Tibial artery (tissue), 4 donors: ENCODE data around the gene C1RL.

Source experiments
- DNase-seq, 2 donors: peaks; one replicate each; pipeline ENCODE4 v3.0.0-alpha.2; 2019
- H3K27ac ChIP-seq, 2 donors: fragments of 200-600 bp; sonication (generic) in 1 of 2; 1 replicate in 1 of 2; 2 replicates in 1 of 2; pipeline ENCODE4 v1.5.1; 2018 to 2019; ENCODE audit warnings: mild to moderate bottlenecking in 1 of 2
- H3K27me3 ChIP-seq, 2 donors: fragments of 200-600 bp; sonication (generic) in 1 of 2; one replicate each; pipeline versions ENCODE4 v1.5.1 to v1.6.0; 2016 to 2019
- H3K36me3 ChIP-seq, 3 donors: fragments of 200-600 bp; sonication (generic) in 2 of 3; one replicate each; pipeline ENCODE4 v1.5.1; 2016 to 2019; ENCODE audit warnings: mild to moderate bottlenecking in 2 of 3
- H3K4me1 ChIP-seq, 4 donors: fragments of 200-600 bp; sonication (generic) in 2 of 4; 1 replicate in 3 of 4; 2 replicates in 1 of 4; pipeline ENCODE4 v1.5.1; 2016 to 2019
- H3K4me3 ChIP-seq, 2 donors: fragments of 200-600 bp; sonication (generic) in 1 of 2; 1 replicate in 1 of 2; 2 replicates in 1 of 2; pipeline ENCODE4 v1.5.1; 2018 to 2019; ENCODE audit warnings: mild to moderate bottlenecking in 2 of 2
- H3K9me3 ChIP-seq, 3 donors: fragments of 200-600 bp; sonication (generic) in 1 of 3; one replicate each; pipeline ENCODE4 v1.5.1; 2016 to 2019
- intact Hi-C: fragments of 100-400 bp; cut with DNase I; formaldehyde crosslinking; loops from one replicate; pipeline ENCODE4 v1.15.0; 2023; ENCODE audit warnings: low total_unique reads
- TF ChIP-seq, protein P1 (sequence below), 2 experiments: fragments of 200-600 bp in 1 of 2; fragments of 450-650 bp in 1 of 2; IDR thresholded peaks; one replicate each; pipeline ENCODE4 v1.5.1; 2017 to 2019; ENCODE audit warnings: antibody characterized with exemption in 2 of 2, mild to moderate bottlenecking in 1 of 2, moderate library complexity in 1 of 2

C1RL gene

DNA sequence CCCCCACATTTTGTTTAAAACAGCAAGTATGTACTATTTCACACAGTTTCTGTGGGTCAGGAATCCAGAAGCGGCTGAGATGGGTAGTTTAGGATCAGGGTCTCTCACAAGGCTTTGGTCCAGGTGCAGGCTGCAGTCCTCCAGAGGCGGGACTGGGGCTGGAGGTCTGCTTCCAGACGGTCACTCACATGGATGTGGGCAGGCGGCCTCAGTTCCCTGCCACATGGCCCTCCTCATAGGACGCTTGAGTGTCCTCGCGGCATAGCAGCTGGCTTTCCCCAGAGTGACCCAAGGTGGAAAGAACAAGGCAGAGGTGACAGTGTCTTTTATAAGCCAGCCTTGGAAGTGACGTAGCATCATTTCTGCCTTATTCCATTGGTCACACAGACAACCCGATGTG is 7.9 kb upstream of the C1RL start:
- TF ChIP-seq, protein P1, sequence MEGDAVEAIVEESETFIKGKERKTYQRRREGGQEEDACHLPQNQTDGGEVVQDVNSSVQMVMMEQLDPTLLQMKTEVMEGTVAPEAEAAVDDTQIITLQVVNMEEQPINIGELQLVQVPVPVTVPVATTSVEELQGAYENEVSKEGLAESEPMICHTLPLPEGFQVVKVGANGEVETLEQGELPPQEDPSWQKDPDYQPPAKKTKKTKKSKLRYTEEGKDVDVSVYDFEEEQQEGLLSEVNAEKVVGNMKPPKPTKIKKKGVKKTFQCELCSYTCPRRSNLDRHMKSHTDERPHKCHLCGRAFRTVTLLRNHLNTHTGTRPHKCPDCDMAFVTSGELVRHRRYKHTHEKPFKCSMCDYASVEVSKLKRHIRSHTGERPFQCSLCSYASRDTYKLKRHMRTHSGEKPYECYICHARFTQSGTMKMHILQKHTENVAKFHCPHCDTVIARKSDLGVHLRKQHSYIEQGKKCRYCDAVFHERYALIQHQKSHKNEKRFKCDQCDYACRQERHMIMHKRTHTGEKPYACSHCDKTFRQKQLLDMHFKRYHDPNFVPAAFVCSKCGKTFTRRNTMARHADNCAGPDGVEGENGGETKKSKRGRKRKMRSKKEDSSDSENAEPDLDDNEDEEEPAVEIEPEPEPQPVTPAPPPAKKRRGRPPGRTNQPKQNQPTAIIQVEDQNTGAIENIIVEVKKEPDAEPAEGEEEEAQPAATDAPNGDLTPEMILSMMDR (IDR thresholded peaks at IDR 0.05): no peak
- Histone ChIP-seq H3K9me3 (no peaks in the 10 kb centered on the region), H3K4me1 (peaks cover 0 to 6% (median 0%) of the 10 kb centered on the region in 4 donors), H3K36me3 (peaks cover 0 to 9% (median 4%) of the 10 kb centered on the region in 3 donors), H3K4me3 (no peak overlapping the region), H3K27ac (no peak overlapping the region), H3K27me3 (no peaks in the 10 kb centered on the region)
- peak in 1 of 2 donors; percentile 55 for DNase-seq
- intact Hi-C loops: loop anchor here (10.0 kb wide), 1 partner anchor 172 kb away; the partner anchor contains the start of genes C12orf57 and RNU7-1

DNA sequence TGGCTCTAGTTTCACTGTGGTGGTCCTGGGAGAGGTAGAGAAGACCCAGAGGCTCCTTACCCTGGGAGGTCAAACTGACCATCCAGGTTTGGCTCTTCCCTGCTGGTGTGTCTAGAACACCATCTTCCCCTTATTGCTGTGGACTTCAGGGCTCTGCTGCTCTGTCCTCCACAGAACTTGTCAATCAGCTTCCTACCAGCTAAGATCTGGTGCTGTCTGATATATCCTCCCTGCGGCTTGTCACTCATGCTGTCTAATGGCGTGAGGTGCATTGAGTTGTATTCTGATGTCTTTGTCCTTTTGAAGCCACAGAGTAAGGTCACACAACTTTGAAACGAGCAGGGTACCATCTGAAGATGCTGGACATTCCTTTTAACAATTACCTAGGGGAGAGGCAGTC is 7.2 kb upstream of the C1RL start:
- H3K36me3 ChIP-seq: peaks cover 0 to 9% (median 4%) of the 10 kb centered on the region in 3 donors
- peaks cover 0 to 6% (median 0%) of the 10 kb centered on the region in 4 donors for H3K4me1 ChIP-seq
- H3K27ac ChIP-seq: no peak overlapping the region
- H3K27me3 ChIP-seq: no peaks in the 10 kb centered on the region
- peak in 1 of 2 donors; percentile 44 for DNase-seq
- TF ChIP-seq, protein P1 (IDR thresholded peaks at IDR 0.05): no peak
- H3K4me3 ChIP-seq: no peak overlapping the region
- intact Hi-C loops: loop anchor here (10.0 kb wide), 1 partner anchor 171 kb away; the partner anchor contains the start of genes C12orf57 and RNU7-1
- H3K9me3 ChIP-seq: no peaks in the 10 kb centered on the region

DNA sequence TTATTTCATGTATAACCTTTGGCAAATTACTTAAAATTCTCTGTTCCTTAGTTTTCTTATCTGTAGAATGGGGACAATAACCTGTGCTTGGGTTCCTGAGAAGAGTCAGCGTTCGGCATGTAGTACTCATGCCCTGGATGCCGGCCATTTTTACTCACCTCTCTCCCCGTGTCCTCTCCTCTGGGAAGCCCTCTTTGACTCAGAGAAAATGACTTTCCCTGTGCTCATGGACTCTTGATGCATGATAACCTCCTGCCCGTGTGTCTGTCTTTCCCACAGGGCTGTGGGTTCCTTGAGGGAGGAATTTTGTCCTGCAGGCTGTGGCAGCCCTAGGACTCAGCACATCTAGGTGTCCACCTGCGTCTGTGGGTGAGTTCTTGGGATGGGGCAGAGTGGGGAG is 5.8 kb upstream of the C1RL start:
- H3K9me3 ChIP-seq: no peaks in the 10 kb centered on the region
- no peak overlapping the region for H3K27ac ChIP-seq
- peaks cover 0 to 7% (median under 1%) of the 10 kb centered on the region in 4 donors for H3K4me1 ChIP-seq
- H3K27me3 ChIP-seq: no peaks in the 10 kb centered on the region
- peak; percentile 13 to 45 for DNase-seq
- intact Hi-C loops: loop anchor here (5.0 to 10.0 kb wide), 2 partner anchors 53 to 170 kb away; partner anchors contain the start of genes C12orf57, C1S and RNU7-1
- H3K4me3 ChIP-seq: no peak overlapping the region
- H3K36me3 ChIP-seq: peaks cover 0 to 9% (median 4%) of the 10 kb centered on the region in 3 donors
- TF ChIP-seq, protein P1 (IDR thresholded peaks at IDR 0.05): no peak

DNA sequence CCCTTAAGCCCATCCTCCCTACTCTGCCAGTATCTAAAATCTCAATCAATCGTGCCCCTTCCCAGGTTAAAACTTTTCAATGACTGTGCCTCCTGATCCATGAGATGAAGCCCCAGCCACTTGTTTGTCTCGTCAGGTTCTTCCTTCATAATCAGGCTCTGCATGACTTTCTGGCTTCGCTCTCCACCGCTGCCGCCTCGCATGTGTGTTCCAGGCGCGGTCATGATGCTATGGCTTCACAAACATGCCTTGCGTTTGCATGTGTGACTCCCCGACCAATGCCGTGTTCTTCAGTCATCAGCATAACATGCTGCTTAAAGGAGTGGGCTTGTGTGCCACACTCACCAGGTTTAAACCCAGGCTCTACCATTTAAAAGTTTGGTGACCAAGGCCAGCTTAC is 5.0 kb upstream of the C1RL start:
- intact Hi-C loops: loop anchor here (5.0 to 10.0 kb wide), 2 partner anchors 52 to 169 kb away; partner anchors contain the start of genes C12orf57, C1S and RNU7-1

DNA sequence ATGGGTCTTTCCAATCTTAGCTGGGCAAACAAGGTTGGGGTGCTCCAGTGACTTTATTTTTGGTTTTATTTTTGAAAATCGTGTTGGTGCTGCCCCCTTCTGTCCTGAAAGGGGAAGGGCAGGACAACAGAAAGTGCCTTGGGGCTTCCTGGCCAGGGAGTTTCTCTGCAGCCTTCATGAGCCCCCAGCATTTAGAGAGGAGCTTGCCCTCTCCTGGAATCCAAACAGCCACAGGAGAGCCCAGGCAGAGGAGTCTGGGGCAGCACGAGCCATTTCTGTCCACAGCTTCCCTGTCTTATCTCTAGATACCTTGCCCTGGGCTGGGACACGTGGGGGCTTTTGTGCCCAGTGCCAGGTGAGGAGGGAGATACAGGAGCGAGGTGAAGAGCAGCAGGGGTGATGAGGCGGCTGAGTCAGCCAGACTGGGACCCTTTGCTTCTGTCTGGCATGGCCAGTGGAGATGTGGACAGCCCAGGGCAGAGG is 4.4 kb upstream of the C1RL start:
- DNase-seq: peak; percentile 19 to 62
- intact Hi-C loops: loop anchor here (5.0 to 10.0 kb wide), 2 partner anchors 51 to 169 kb away; partner anchors contain the start of genes C12orf57, C1S and RNU7-1

More for the DNA sequence above, 5.0 kb upstream of the C1RL start:
- peaks cover 0 to 16% (median 7%) of the 10 kb centered on the region in 4 donors for H3K4me1 ChIP-seq
- H3K9me3 ChIP-seq: no peaks in the 10 kb centered on the region
- H3K27me3 ChIP-seq: no peaks in the 10 kb centered on the region
- H3K36me3 ChIP-seq: peaks cover 0 to 9% (median 4%) of the 10 kb centered on the region in 3 donors
- no peak overlapping the region for H3K4me3 ChIP-seq
- TF ChIP-seq, protein P1 (IDR thresholded peaks at IDR 0.05): no peak
- DNase-seq: peak; percentile 18 to 62
- no peak overlapping the region for H3K27ac ChIP-seq

More for the DNA sequence above, 4.4 kb upstream of the C1RL start:
- no peak overlapping the region for H3K4me3 ChIP-seq
- peaks cover 0 to 18% (median 7%) of the 10 kb centered on the region in 4 donors for H3K4me1 ChIP-seq
- no peaks in the 10 kb centered on the region for H3K9me3 ChIP-seq
- peaks cover 0 to 9% (median 4%) of the 10 kb centered on the region in 3 donors for H3K36me3 ChIP-seq
- no peaks in the 10 kb centered on the region for H3K27me3 ChIP-seq
- TF ChIP-seq, protein P1 (IDR thresholded peaks at IDR 0.05): peak; percentile 82 to 83
- no peak overlapping the region for H3K27ac ChIP-seq
